Large intestine (tissue), 3 donors: Measurements from ENCODE around the gene TMEM132A. TPM values are rescaled to one million over a fixed set of nuclear protein-coding genes. Genes with fewer than 3 reads are reported as not detected.

Experiments
- DNase-seq, 2 donors: peaks; one replicate each; pipeline versions ENCODE4 v3.0.0 to v3.0.0-alpha.2; 2013
- H3K27ac ChIP-seq: one replicate; pipeline ENCODE4 v1.5.1; 2013; ENCODE audit warnings: low read length
- H3K27me3 ChIP-seq: 2 replicates; pipeline ENCODE4 v1.6.1; 2013; ENCODE audit warnings: low read length; ENCODE audit not compliant: control insufficient read depth, insufficient read depth
- H3K36me3 ChIP-seq: 2 replicates; pipeline ENCODE4 v1.6.1; 2013; ENCODE audit warnings: low read length; ENCODE audit not compliant: control insufficient read depth, insufficient read depth
- H3K4me1 ChIP-seq: one replicate; pipeline ENCODE4 v1.6.1; 2013; ENCODE audit warnings: low read length; ENCODE audit not compliant: control insufficient read depth, insufficient read depth
- H3K4me3 ChIP-seq: one replicate; pipeline ENCODE4 v1.5.1; 2013; ENCODE audit warnings: low read length
- H3K9me3 ChIP-seq: one replicate; pipeline ENCODE4 v1.6.1; 2013; ENCODE audit warnings: mild to moderate bottlenecking, low read depth, low read length, moderate library complexity; ENCODE audit not compliant: control insufficient read depth
- WGBS: methylation state at CpG from one replicate; pipeline ENCODE4 v1.1.5; 2013; ENCODE audit warnings: low lambda C conversion rate; ENCODE audit not compliant: insufficient coverage; 5-methylcytosine and 5-hydroxymethylcytosine counted together
- polyA plus RNA-seq: library from polyadenylated mRNA; unstranded; fragments of 120-200 nt; gene quantifications from one replicate; pipeline ENCODE4 v1.2.1, GENCODE V29; 2013

Gene TMEM132A
- polyA plus RNA-seq, 1 donor = 19.6 TPM

DNA sequence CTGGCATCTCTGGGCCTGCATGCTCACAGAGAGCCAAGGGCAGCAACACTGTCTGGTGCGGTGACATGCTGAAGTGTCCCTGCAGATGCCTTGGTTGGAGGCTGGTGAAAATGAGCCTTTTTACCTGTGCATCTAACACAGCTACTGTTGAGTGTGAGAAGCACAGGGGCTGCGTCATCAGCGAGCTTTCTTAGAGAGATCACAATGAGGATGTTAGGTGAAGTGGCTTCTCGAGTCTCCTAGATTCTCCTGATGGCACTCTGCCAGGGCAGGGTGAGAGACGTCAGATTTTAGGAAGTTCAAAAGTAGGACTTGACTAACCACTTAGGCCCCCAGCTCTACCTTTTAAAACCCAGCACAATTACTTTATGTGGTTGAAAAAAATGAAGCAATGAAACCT is 31.3 kb downstream of the TMEM132A start:
- Histone ChIP-seq H3K27me3 (peaks cover 20% of the 10 kb centered on the region), H3K27ac (no peak overlapping the region), H3K4me3 (no peak overlapping the region), H3K9me3 (no peaks in the 10 kb centered on the region), H3K36me3 (no peaks in the 10 kb centered on the region), H3K4me1 (peaks cover 7% of the 10 kb centered on the region)
- no peak for DNase-seq
- WGBS = no CpG with 5 or more reads among the region's 5 CpGs

DNA sequence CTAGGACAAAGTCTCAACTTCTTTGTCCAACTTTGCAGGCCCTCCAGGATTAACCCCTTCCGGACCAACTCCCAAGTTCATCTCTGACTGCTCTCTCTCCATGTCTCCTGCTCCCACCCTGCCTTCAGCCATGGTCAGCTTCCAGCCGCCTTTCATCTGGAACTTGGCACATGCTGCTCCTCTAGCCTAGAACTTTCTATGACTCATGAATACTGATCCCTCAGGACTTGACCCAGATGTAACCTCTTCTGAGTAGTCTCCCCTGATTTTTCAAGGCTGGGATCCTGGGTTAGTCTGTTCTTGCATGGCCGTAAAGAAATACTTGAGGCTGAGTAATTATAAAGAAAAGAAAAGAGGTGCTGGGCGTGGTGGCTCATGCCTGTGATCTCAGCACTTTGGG is 32.9 kb downstream of the TMEM132A start:
- WGBS = 86% methylated on average over 2 of the region's 4 CpGs
- Histone ChIP-seq H3K27ac (no peak overlapping the region), H3K9me3 (no peaks in the 10 kb centered on the region), H3K36me3 (no peaks in the 10 kb centered on the region), H3K4me1 (peaks cover under 1% of the 10 kb centered on the region), H3K4me3 (no peak overlapping the region), H3K27me3 (peaks cover 11% of the 10 kb centered on the region)
- DNase-seq = no peak

- no CpG with 5 or more reads among the region's 6 CpGs for WGBS
- peaks cover 5% of the 10 kb centered on the region for H3K27me3 ChIP-seq
- no peak overlapping the region for H3K4me3 ChIP-seq
- H3K9me3 ChIP-seq = no peaks in the 10 kb centered on the region
- no peak overlapping the region for H3K27ac ChIP-seq
- no peaks in the 10 kb centered on the region for H3K4me1 ChIP-seq
- DNase-seq = no peak
- no peaks in the 10 kb centered on the region for H3K36me3 ChIP-seq
These were observed 35.2 kb downstream of the TMEM132A start for GRCh38 chr11:60959431-60959830.

DNA sequence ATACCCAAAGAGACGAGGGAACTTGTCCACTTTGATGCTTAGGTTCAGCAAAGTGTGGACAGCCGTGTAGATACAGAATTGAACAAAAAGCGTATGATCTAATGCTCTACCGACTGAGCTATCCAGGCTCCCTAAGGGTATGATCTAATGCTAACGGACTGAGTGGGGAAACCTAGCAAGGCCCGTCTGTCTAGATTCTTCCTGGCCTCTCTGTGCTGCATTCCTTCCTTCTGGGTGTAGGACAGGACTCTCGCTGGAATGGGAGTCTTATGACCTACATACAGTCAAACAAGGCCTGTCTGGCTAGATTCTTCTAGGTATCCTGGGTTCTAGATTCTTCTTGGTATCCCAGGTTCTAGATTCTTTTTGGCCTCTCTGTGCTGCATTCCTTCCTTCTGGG is 36.1 kb downstream of the TMEM132A start:
- peaks cover 5% of the 10 kb centered on the region for H3K27me3 ChIP-seq
- H3K4me1 ChIP-seq = no peaks in the 10 kb centered on the region
- DNase-seq = no peak
- no peak overlapping the region for H3K4me3 ChIP-seq
- no peaks in the 10 kb centered on the region for H3K36me3 ChIP-seq
- no peak overlapping the region for H3K27ac ChIP-seq
- no peaks in the 10 kb centered on the region for H3K9me3 ChIP-seq
- WGBS = no CpG with 5 or more reads among the region's 7 CpGs

GRCh38 chr11:60964801-60965200 is 40.5 kb downstream of the TMEM132A start:
- DNase-seq = no peak
- no peak overlapping the region for H3K4me3 ChIP-seq
- H3K27ac ChIP-seq = no peak overlapping the region
- no peaks in the 10 kb centered on the region for H3K9me3 ChIP-seq
- no peaks in the 10 kb centered on the region for H3K36me3 ChIP-seq
- no CpG with 5 or more reads among the region's 6 CpGs for WGBS
- H3K4me1 ChIP-seq = no peaks in the 10 kb centered on the region
- peaks cover 4% of the 10 kb centered on the region for H3K27me3 ChIP-seq

DNA sequence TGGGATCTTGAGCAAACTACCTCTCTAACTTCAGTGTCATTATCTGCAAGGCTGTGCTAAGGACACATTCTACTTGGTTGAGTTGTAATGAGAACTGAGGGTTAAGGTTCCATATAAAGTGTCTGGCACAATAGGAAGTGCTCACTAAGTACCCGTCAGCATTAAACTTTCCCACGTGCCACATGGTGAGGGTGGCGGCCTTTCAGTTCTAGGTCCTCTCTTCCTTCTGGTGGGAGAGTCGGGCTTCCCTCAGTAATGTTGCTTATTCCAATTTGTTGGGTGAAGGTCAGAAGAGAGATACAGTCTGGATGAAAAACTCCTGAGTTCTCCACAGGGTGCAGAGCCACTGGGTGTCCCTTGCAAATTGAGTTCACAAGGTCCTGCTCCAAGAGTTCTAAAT is 42.6 kb downstream of the TMEM132A start:
- Histone ChIP-seq H3K9me3 (no peaks in the 10 kb centered on the region), H3K27ac (no peak overlapping the region), H3K27me3 (no peaks in the 10 kb centered on the region), H3K36me3 (no peaks in the 10 kb centered on the region), H3K4me3 (no peak overlapping the region), H3K4me1 (no peaks in the 10 kb centered on the region)
- DNase-seq = no peak
- no CpG with 5 or more reads among the region's 4 CpGs for WGBS

DNA sequence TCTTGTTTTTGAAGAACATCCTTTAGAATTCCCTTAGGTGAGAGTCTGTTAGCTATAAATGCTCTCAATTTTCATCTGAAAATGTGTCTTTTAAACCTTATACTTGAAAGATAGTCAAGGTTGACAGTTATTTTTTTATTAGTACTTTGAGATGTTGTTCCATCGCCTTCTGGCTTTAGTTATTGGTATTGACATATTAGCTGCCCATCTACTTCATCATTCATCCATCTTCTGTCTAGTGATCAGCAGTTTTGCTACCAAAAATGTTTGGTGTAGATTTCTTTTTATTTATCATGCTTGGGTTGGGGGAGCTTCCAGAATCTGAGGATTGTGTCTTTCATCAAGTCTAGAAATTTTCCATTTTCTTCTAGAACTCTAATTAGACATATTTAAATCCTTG is 44.0 kb downstream of the TMEM132A start:
- Histone ChIP-seq H3K27me3 (no peaks in the 10 kb centered on the region), H3K4me1 (no peaks in the 10 kb centered on the region), H3K4me3 (no peak overlapping the region), H3K9me3 (no peaks in the 10 kb centered on the region), H3K36me3 (no peaks in the 10 kb centered on the region), H3K27ac (no peak overlapping the region)
- no peak for DNase-seq
- whole genome bisulfite sequencing = no CpG with 5 or more reads among the region's 1 CpG

GRCh38 chr11:60970369-60970774 is 46.1 kb downstream of the TMEM132A start:
- Histone ChIP-seq H3K9me3 (no peaks in the 10 kb centered on the region), H3K36me3 (no peaks in the 10 kb centered on the region), H3K4me3 (no peak overlapping the region), H3K27me3 (no peaks in the 10 kb centered on the region), H3K4me1 (no peaks in the 10 kb centered on the region), H3K27ac (no peak overlapping the region)
- no CpG with 5 or more reads among the region's 9 CpGs for WGBS
- peak; percentile 18 to 33 for DNase-seq

- H3K27ac ChIP-seq = no peak overlapping the region
- DNase-seq = no peak
- no peaks in the 10 kb centered on the region for H3K9me3 ChIP-seq
- no peaks in the 10 kb centered on the region for H3K4me1 ChIP-seq
- no peaks in the 10 kb centered on the region for H3K27me3 ChIP-seq
- WGBS = no CpG with 5 or more reads among the region's 5 CpGs
- H3K36me3 ChIP-seq = no peaks in the 10 kb centered on the region
- H3K4me3 ChIP-seq = no peak overlapping the region
These were observed 46.6 kb downstream of the TMEM132A start for GRCh38 chr11:60970890-60971289.

DNA sequence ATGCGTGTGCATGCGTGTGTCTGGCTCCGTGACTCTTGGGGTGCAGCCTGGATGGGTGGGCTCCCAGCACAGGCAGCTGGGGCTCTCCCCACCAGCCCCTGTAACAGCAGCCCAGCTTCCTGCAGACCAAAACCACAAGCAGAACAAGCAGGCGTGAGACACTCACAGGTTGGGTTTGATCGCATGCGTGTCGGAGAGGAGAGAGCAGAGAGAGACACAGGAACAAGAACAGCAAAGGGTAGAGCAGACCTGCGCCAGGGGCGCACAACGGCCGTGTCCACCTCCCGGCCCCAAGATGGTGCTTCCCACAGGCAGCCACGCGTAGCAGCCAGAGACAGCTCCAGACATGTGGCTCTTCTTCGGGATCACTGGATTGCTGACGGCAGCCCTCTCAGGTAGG is 47.3 kb downstream of the TMEM132A start, which contains the start of gene CD6:
Gene CD6 (plus strand): TSS at position 161 of the 400 bp plus-strand sequence. CDS start 186 bp downstream, at position 347.
- H3K27ac ChIP-seq = no peak within 1 kb of the TSS
- H3K27me3 ChIP-seq = no peaks in the 10 kb centered on the region
- H3K36me3 ChIP-seq = no peaks in the 10 kb centered on the region
- no peaks in the 10 kb centered on the region for H3K4me1 ChIP-seq
- no CpG with 5 or more reads among the region's 16 CpGs for WGBS
- no peak for DNase-seq
- H3K4me3 ChIP-seq = no peak within 1 kb of the TSS
- no peaks in the 10 kb centered on the region for H3K9me3 ChIP-seq

- no CpG with 5 or more reads among the region's 15 CpGs for WGBS
- Histone ChIP-seq H3K9me3 (no peaks in the 10 kb centered on the region), H3K27ac (no peak overlapping the region), H3K4me1 (no peaks in the 10 kb centered on the region), H3K4me3 (no peak overlapping the region), H3K27me3 (no peaks in the 10 kb centered on the region), H3K36me3 (no peaks in the 10 kb centered on the region)
- no peak for DNase-seq
These were observed 48.1 kb downstream of the TMEM132A start for GRCh38 chr11:60972182-60973030.
